ENCODE results near the gene NAP1L4.

Gene NAP1L4

DNA sequence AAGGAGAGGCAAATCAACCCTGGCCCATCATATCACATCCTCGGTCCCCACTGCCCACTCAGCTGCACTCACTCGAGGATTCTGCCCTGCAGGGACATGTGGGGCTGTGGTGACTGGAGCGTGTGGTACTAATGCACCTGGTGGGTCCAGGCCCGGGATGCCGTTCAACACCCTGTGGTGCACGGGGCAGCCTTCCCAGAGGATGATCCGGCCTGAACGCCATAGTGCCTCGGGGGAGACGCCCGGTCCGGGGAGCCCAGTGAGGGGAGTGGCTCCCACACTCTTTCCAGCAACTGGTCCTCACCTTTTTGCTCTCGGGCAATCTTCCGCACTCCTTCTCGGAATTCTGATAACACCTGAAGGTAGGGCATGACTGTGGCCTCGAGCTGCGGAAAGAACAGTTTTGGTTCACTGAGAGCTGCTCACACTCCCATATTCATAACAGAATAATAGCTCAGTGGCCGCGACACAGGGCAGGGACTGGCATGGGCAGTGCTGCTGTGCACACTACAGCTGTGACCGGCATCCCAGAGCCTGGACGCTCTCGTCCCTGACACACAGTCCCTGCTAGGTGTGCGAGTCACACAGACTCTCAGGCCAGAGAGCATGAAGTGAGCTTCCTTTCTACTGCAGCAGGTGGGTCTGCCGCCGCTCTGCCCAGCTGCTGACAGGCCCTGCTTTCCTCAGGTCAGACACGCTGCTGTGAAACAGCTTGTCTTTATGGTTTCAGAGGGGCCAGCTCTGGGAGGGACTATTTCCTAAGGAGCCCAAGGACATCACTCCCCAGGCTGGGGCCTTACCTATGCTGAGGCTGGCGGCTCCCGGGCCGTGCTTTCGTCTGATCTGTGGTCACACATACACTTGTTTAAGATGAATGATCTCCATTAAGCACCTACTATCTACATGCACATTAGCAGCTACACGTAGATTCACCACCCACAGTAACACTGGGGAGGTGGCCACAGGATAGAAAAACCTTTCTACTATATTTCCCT, 20.1 kb upstream of the NAP1L4 start:
- H3K36me3 ChIP-seq (ENCODE audit: control insufficient read depth in 2 of 2, insufficient read depth in 2 of 2, low read length in 2 of 2), result peaks cover 63 to 64% of the 10 kb centered on the region in 2 donors
- H3K9ac ChIP-seq (ENCODE audit: low read depth in 1 of 2, low read length in 2 of 2), result no peak overlapping the region
- no peak overlapping the region for H3K4me3 ChIP-seq (ENCODE audit: low read length in 2 of 2)
- H3K4me1 ChIP-seq (ENCODE audit: control insufficient read depth in 2 of 2, insufficient read depth in 2 of 2, low read length in 2 of 2), result no peaks in the 10 kb centered on the region
- no peaks in the 10 kb centered on the region for H3K9me3 ChIP-seq (ENCODE audit: control insufficient read depth in 2 of 2, low read length in 2 of 2)
- no peaks in the 10 kb centered on the region for H3K27me3 ChIP-seq (ENCODE audit: control insufficient read depth in 2 of 2, insufficient read depth in 2 of 2, low read length in 2 of 2)
- no peak overlapping the region for H3K27ac ChIP-seq (ENCODE audit: low read depth in 2 of 2, low read length in 2 of 2)

DNA sequence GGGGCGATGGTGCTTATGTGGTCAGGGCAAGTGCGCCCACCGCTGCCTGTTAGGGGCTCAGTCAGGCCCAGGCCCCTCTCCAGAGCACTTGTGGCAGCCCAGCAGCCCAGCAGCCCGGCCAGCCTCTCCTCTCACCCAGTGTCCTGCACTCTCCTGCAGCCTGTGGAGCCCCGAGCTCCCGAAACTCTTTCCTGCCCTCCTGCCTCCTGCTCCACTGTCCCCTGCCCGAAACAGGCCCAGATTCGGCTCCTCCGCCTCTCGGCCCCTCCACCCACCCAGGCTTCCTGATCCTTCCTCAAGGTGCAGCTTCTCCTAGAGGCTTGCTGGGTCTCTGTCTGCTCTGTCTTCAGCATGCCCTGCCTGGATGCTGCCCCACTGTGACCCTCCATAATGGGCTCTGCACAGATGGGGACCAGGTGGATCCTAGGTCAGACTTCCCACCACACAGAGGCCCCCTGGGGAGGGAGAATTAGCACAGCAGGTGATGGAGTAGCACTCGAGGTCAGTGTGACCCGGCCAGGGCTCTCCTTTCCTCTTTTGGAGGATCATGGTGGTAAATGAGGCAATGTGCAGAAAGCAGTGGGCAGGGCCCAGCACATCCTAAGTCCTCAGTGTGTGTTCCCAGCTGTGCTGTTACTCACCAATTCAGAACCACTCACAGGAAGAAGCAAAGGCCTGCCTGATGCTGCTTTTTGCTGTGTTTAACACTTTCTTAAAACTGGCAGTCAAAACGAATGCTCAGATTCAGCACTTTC, 18.6 kb upstream of the NAP1L4 start:
- Histone ChIP-seq H3K27ac (ENCODE audit: low read depth in 2 of 2, low read length in 2 of 2) (no peak overlapping the region), H3K4me1 (ENCODE audit: control insufficient read depth in 2 of 2, insufficient read depth in 2 of 2, low read length in 2 of 2) (no peaks in the 10 kb centered on the region)

DNA sequence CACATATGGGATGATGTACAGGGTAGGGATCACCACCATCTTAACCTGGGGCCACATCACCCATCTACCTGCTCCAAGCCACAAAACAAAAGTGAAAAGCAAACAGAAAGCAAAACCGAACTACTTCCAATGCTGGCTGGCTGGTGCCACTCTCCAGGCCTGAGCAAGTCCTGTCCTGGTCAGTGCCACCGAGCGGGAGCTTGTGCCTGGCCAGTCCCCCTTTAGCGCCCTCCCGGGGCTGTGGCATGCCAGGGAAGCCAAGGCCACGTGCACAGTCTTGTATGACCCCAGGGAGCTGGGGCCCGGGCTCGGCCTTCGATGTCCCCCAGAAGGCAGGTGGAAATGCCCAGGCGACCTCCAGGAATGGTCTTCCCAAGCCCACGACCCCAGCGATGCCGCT, 17.9 kb upstream of the NAP1L4 start:
- Histone ChIP-seq H3K27me3 (ENCODE audit: control insufficient read depth in 2 of 2, insufficient read depth in 2 of 2, low read length in 2 of 2) (no peaks in the 10 kb centered on the region), H3K27ac (ENCODE audit: low read depth in 2 of 2, low read length in 2 of 2) (no peak overlapping the region), H3K4me3 (ENCODE audit: low read length in 2 of 2) (no peak overlapping the region), H3K9me3 (ENCODE audit: control insufficient read depth in 2 of 2, low read length in 2 of 2) (no peaks in the 10 kb centered on the region), H3K36me3 (ENCODE audit: control insufficient read depth in 2 of 2, insufficient read depth in 2 of 2, low read length in 2 of 2) (peaks cover 47% of the 10 kb centered on the region in 2 donors), H3K9ac (ENCODE audit: low read depth in 1 of 2, low read length in 2 of 2) (no peak overlapping the region), H3K4me1 (ENCODE audit: control insufficient read depth in 2 of 2, insufficient read depth in 2 of 2, low read length in 2 of 2) (no peaks in the 10 kb centered on the region)

More for the DNA sequence above, 18.6 kb upstream of the NAP1L4 start:
- Histone ChIP-seq H3K9ac (ENCODE audit: low read depth in 1 of 2, low read length in 2 of 2) (no peak overlapping the region), H3K27me3 (ENCODE audit: control insufficient read depth in 2 of 2, insufficient read depth in 2 of 2, low read length in 2 of 2) (no peaks in the 10 kb centered on the region), H3K36me3 (ENCODE audit: control insufficient read depth in 2 of 2, insufficient read depth in 2 of 2, low read length in 2 of 2) (peaks cover 54% of the 10 kb centered on the region in 2 donors), H3K9me3 (ENCODE audit: control insufficient read depth in 2 of 2, low read length in 2 of 2) (no peaks in the 10 kb centered on the region), H3K4me3 (ENCODE audit: low read length in 2 of 2) (no peak overlapping the region)

DNA sequence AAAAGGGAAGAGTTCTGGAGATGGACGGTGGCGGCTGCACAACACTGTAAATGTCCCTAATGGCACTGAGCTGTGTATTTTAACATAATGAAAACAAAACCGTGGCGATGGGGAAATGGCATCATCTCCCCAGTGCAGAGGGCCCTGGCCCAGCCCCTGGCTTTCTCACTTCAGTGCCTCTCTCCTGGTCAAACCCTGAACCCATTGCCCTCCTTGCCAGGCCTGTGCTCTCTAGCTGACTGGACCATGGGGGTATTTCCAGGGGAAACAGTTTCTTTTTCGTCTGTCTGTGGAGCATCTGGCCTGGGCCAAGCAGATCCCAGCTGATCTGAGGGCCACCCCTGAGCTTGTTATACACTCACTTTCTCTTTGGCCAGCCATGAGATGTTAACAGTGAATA, 17.4 kb upstream of the NAP1L4 start:
- Histone ChIP-seq H3K9me3 (ENCODE audit: control insufficient read depth in 2 of 2, low read length in 2 of 2) (no peaks in the 10 kb centered on the region), H3K27me3 (ENCODE audit: control insufficient read depth in 2 of 2, insufficient read depth in 2 of 2, low read length in 2 of 2) (no peaks in the 10 kb centered on the region), H3K27ac (ENCODE audit: low read depth in 2 of 2, low read length in 2 of 2) (no peak overlapping the region), H3K4me3 (ENCODE audit: low read length in 2 of 2) (no peak overlapping the region), H3K36me3 (ENCODE audit: control insufficient read depth in 2 of 2, insufficient read depth in 2 of 2, low read length in 2 of 2) (peaks cover 44 to 45% of the 10 kb centered on the region in 2 donors), H3K9ac (ENCODE audit: low read depth in 1 of 2, low read length in 2 of 2) (no peak overlapping the region), H3K4me1 (ENCODE audit: control insufficient read depth in 2 of 2, insufficient read depth in 2 of 2, low read length in 2 of 2) (no peaks in the 10 kb centered on the region)

DNA sequence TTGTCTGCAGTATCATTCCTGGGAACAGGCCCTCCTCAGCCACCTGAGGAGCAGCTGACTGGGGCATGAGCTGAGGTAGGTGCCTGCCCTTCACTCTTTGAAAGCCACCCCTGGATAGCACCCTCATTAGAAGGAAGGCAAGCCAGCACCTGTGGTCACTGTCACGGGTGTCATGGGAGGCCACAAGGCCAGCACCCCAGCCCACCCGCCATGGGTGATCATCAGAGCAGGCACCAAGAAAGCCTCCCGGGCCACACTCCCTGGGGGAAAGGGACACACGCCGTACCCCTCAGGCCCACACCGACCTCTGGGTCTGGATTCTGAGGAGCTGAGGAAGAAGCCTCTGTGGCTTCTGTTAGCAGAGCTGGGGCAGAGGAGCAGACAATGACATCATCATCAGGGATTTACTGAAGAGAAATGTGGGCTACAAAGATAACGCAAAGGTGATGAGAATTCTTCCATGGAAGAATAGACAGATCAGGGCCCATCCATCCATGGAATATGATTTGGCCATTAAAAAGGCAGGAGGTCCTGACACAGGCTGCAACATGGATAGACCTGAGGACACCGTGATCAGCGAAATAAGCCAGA, 16.7 kb upstream of the NAP1L4 start:
- H3K27me3 ChIP-seq (ENCODE audit: control insufficient read depth in 2 of 2, insufficient read depth in 2 of 2, low read length in 2 of 2), result no peaks in the 10 kb centered on the region
- H3K36me3 ChIP-seq (ENCODE audit: control insufficient read depth in 2 of 2, insufficient read depth in 2 of 2, low read length in 2 of 2), result peaks cover 46% of the 10 kb centered on the region in 2 donors
- H3K9me3 ChIP-seq (ENCODE audit: control insufficient read depth in 2 of 2, low read length in 2 of 2), result no peaks in the 10 kb centered on the region
- H3K4me3 ChIP-seq (ENCODE audit: low read length in 2 of 2), result no peak overlapping the region
- H3K4me1 ChIP-seq (ENCODE audit: control insufficient read depth in 2 of 2, insufficient read depth in 2 of 2, low read length in 2 of 2), result no peaks in the 10 kb centered on the region
- no peak overlapping the region for H3K27ac ChIP-seq (ENCODE audit: low read depth in 2 of 2, low read length in 2 of 2)
- H3K9ac ChIP-seq (ENCODE audit: low read depth in 1 of 2, low read length in 2 of 2), result no peak overlapping the region

DNA sequence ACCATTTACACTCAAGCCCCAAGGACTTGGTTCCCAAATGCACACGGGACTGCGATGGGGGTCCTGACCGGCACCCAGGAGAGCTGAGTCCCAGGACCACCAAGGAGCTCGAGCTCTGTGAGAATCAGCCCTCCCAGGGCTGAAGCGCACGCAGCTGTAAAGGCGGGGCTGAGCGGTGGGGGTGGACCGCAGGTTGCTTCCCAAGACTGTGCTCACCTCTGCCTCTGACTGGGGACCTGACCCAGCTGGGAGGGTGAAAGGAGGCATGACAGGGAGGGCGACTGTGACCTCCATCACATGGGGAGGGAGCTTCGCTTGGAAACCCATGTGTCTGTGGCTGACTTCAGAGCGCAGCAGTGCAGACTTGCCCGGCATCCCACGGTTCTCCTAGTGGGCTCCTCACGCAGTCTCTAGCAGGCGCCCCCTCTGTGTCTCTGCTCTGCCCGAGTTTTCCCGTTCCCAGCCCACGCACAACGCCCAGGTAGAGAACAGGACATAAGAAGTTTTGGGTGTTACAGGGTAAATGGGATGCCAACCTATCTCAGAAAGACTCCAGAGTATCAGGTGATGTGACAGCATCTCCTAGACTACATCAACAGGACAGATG, 15.4 kb upstream of the NAP1L4 start:
- Histone ChIP-seq H3K4me3 (ENCODE audit: low read length in 2 of 2) (no peak overlapping the region), H3K4me1 (ENCODE audit: control insufficient read depth in 2 of 2, insufficient read depth in 2 of 2, low read length in 2 of 2) (no peaks in the 10 kb centered on the region), H3K9ac (ENCODE audit: low read depth in 1 of 2, low read length in 2 of 2) (no peak overlapping the region), H3K27me3 (ENCODE audit: control insufficient read depth in 2 of 2, insufficient read depth in 2 of 2, low read length in 2 of 2) (no peaks in the 10 kb centered on the region), H3K36me3 (ENCODE audit: control insufficient read depth in 2 of 2, insufficient read depth in 2 of 2, low read length in 2 of 2) (peaks cover 55 to 58% of the 10 kb centered on the region in 2 donors), H3K9me3 (ENCODE audit: control insufficient read depth in 2 of 2, low read length in 2 of 2) (no peaks in the 10 kb centered on the region), H3K27ac (ENCODE audit: low read depth in 2 of 2, low read length in 2 of 2) (no peak overlapping the region)

DNA sequence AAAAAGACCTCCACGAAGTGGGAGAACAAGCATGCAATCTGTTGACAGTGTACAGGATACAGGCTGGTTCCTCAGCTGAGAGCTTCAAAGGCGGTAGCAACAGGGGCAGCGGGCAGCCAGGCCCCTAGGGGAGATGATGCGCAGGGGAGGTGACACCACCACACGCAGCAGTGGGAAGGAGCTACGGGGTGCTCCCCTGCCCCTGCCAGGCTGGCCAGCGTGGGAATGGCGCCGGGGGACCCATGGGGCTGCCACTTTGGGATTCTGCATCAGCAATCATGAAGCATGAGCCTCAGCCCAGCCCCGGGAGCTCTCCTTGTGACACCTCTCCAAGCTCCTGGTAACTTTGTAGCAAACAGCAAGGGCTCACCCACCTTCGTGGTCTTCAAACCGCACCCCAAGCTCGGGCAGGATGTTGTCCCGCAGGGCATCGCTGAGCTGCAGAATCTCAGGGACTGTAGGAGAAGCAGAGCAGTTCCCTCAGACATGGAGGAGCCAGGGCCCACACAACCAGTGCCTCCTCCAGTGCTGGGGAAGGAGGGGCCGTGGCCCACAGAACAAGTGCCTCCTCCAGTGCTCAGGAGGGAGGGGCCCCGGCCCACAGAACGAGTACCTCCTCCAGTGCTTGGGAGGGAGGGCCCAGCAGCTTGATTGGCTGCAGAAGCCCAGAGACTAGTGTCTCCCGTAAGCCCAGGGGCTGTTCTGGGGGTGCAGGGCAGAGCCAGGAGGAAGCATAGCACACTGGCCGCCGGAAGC, 14.6 kb upstream of the NAP1L4 start:
- Histone ChIP-seq H3K9ac (ENCODE audit: low read depth in 1 of 2, low read length in 2 of 2) (no peak overlapping the region), H3K9me3 (ENCODE audit: control insufficient read depth in 2 of 2, low read length in 2 of 2) (no peaks in the 10 kb centered on the region), H3K4me3 (ENCODE audit: low read length in 2 of 2) (no peak overlapping the region), H3K4me1 (ENCODE audit: control insufficient read depth in 2 of 2, insufficient read depth in 2 of 2, low read length in 2 of 2) (no peaks in the 10 kb centered on the region), H3K27me3 (ENCODE audit: control insufficient read depth in 2 of 2, insufficient read depth in 2 of 2, low read length in 2 of 2) (no peaks in the 10 kb centered on the region), H3K27ac (ENCODE audit: low read depth in 2 of 2, low read length in 2 of 2) (no peak overlapping the region), H3K36me3 (ENCODE audit: control insufficient read depth in 2 of 2, insufficient read depth in 2 of 2, low read length in 2 of 2) (peaks cover 55 to 58% of the 10 kb centered on the region in 2 donors)

DNA sequence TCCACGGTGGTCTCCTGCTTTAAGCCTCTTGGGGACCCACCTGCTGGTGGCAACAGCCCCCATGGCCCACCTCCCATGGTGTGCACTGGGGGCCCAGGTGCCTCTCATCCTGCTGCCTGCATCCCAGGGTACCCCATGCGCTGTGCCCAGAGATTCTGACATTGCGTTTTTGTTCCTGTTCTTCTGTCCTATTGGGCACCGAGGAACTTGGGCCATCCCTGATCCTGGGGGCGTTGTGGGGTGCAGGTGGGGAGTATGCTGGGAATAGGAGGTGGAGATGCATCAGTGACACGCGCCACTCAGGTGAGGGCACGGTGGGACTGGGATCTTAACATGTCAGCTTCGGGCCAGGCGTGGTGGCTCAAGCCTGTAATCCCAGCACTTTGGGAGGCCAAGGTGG, 12.4 kb upstream of the NAP1L4 start:
- no peaks in the 10 kb centered on the region for H3K9me3 ChIP-seq (ENCODE audit: control insufficient read depth in 2 of 2, low read length in 2 of 2)
- H3K36me3 ChIP-seq (ENCODE audit: control insufficient read depth in 2 of 2, insufficient read depth in 2 of 2, low read length in 2 of 2), result peaks cover 56 to 63% of the 10 kb centered on the region in 2 donors
- no peak overlapping the region for H3K27ac ChIP-seq (ENCODE audit: low read depth in 2 of 2, low read length in 2 of 2)
- H3K27me3 ChIP-seq (ENCODE audit: control insufficient read depth in 2 of 2, insufficient read depth in 2 of 2, low read length in 2 of 2), result no peaks in the 10 kb centered on the region
- no peak overlapping the region for H3K4me3 ChIP-seq (ENCODE audit: low read length in 2 of 2)
- no peak overlapping the region for H3K9ac ChIP-seq (ENCODE audit: low read depth in 1 of 2, low read length in 2 of 2)
- peaks cover 0 to 7% of the 10 kb centered on the region in 2 donors for H3K4me1 ChIP-seq (ENCODE audit: control insufficient read depth in 2 of 2, insufficient read depth in 2 of 2, low read length in 2 of 2)

DNA sequence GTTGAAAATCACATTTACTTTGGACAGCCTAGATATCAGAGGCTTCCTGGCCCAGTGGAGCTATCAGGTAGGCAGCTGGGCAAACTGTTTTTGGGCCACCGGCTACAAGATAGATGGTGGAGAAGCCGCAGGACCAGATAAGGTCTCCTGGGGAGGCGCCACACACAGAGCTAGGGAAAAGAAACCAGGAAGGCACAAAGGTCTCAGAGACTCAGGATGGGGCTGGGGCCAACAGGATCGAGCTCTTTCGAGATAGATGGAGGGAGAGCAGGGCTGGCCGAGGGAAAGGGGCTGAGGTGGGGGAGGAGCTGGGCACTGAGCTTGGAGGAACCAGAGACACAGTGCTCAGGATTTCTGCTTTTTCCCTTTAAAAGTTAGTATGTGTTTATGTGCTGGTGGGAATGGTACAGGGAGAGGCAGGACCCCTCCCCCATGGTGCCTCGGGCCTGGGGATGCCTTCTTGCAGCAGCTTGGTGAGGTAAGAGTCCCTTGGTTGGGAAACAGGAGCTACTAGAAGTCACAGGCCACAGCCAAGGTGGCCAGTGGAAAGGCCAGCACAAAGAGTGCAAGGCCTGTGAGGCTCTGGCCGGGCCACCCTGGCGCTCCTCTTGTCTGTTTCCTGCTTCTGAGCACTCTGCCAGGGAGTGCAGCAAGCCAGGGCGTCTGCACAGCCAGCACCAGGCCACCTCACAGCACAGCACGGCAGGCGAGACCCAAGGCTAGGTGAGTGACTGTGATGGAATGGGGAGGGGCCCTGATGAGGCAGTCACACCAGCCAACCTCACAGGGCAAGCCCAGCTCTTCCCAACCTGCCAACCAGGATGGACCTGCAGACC, 11.5 kb upstream of the NAP1L4 start:
- Histone ChIP-seq H3K9me3 (ENCODE audit: control insufficient read depth in 2 of 2, low read length in 2 of 2) (no peaks in the 10 kb centered on the region), H3K4me3 (ENCODE audit: low read length in 2 of 2) (no peak overlapping the region), H3K9ac (ENCODE audit: low read depth in 1 of 2, low read length in 2 of 2) (no peak overlapping the region), H3K27ac (ENCODE audit: low read depth in 2 of 2, low read length in 2 of 2) (no peak overlapping the region), H3K4me1 (ENCODE audit: control insufficient read depth in 2 of 2, insufficient read depth in 2 of 2, low read length in 2 of 2) (peaks cover 0 to 7% of the 10 kb centered on the region in 2 donors), H3K27me3 (ENCODE audit: control insufficient read depth in 2 of 2, insufficient read depth in 2 of 2, low read length in 2 of 2) (no peaks in the 10 kb centered on the region), H3K36me3 (ENCODE audit: control insufficient read depth in 2 of 2, insufficient read depth in 2 of 2, low read length in 2 of 2) (peaks cover 50 to 54% of the 10 kb centered on the region in 2 donors)

Data from mucosa of rectum (tissue), 2 donors.